ENCODE results near the gene PDK1. TPM values are rescaled to one million over a fixed set of nuclear protein-coding genes. Genes with fewer than 3 reads are reported as not detected.

PDK1 gene
- total and polyA plus RNA-seq, 4 donors: 2.9 to 20.9 (median 8.6) TPM

GRCh38 chr2:172550419-172550818 is 5.5 kb upstream of the PDK1 start:
- H3K9ac ChIP-seq (ENCODE audit: insufficient read depth in 1 of 2, low read length in 2 of 2): no peak overlapping the region
- DNase-seq (no peak), ATAC-seq (ENCODE audit: insufficient read depth, low FRiP score) (no peak)
- TF ChIP-seq CTCF (IDR thresholded peaks at IDR 0.05; ENCODE audit: control extremely low read depth, extremely low read depth): no peak
- H3K36me3 ChIP-seq (ENCODE audit: control insufficient read depth in 4 of 4, insufficient read depth in 4 of 4, low read length in 4 of 4): no peaks in the 10 kb centered on the region
- H3K27ac ChIP-seq (ENCODE audit: low read depth in 1 of 2, low read length in 1 of 2): no peak overlapping the region
- no peaks in the 10 kb centered on the region for H3K27me3 ChIP-seq (ENCODE audit: control insufficient read depth in 3 of 3, insufficient read depth in 3 of 3, low read length in 2 of 3)
- no peak overlapping the region for H3K4me3 ChIP-seq
- H3K9me3 ChIP-seq (ENCODE audit: control insufficient read depth in 4 of 4, insufficient read depth in 3 of 4, low read length in 3 of 4): no peaks in the 10 kb centered on the region
- peaks cover 0 to 8% (median 1%) of the 10 kb centered on the region in 5 donors for H3K4me1 ChIP-seq (ENCODE audit: control insufficient read depth in 5 of 5, insufficient read depth in 5 of 5, low read length in 5 of 5)

GRCh38 chr2:172551271-172551670 is 4.6 kb upstream of the PDK1 start:
- Histone ChIP-seq H3K9ac (ENCODE audit: insufficient read depth in 1 of 2, low read length in 2 of 2) (no peak overlapping the region), H3K36me3 (ENCODE audit: control insufficient read depth in 4 of 4, insufficient read depth in 4 of 4, low read length in 4 of 4) (no peaks in the 10 kb centered on the region), H3K9me3 (ENCODE audit: control insufficient read depth in 4 of 4, insufficient read depth in 3 of 4, low read length in 3 of 4) (no peaks in the 10 kb centered on the region), H3K4me3 (no peak overlapping the region), H3K27ac (ENCODE audit: low read depth in 1 of 2, low read length in 1 of 2) (no peak overlapping the region), H3K27me3 (ENCODE audit: control insufficient read depth in 3 of 3, insufficient read depth in 3 of 3, low read length in 2 of 3) (no peaks in the 10 kb centered on the region), H3K4me1 (ENCODE audit: control insufficient read depth in 5 of 5, insufficient read depth in 5 of 5, low read length in 5 of 5) (peaks cover 0 to 8% (median 1%) of the 10 kb centered on the region in 5 donors)
- no peak for TF ChIP-seq CTCF (IDR thresholded peaks at IDR 0.05; ENCODE audit: control extremely low read depth, extremely low read depth)
- ATAC-seq (ENCODE audit: insufficient read depth, low FRiP score) (no peak), DNase-seq (peak in 1 of 3 donors; percentile 7)

GRCh38 chr2:172552547-172553291 is 3.2 kb upstream of the PDK1 start:
- TF ChIP-seq CTCF (IDR thresholded peaks at IDR 0.05; ENCODE audit: control extremely low read depth, extremely low read depth): no peak

More at GRCh38 chr2:172552547-172553291, 3.2 kb upstream of the PDK1 start:
- no peak overlapping the region for H3K9ac ChIP-seq (ENCODE audit: insufficient read depth in 1 of 2, low read length in 2 of 2)
- H3K27ac ChIP-seq (ENCODE audit: low read depth in 1 of 2, low read length in 1 of 2): no peak overlapping the region
- no peaks in the 10 kb centered on the region for H3K36me3 ChIP-seq (ENCODE audit: control insufficient read depth in 4 of 4, insufficient read depth in 4 of 4, low read length in 4 of 4)
- H3K27me3 ChIP-seq (ENCODE audit: control insufficient read depth in 3 of 3, insufficient read depth in 3 of 3, low read length in 2 of 3): no peaks in the 10 kb centered on the region
- H3K4me3 ChIP-seq: no peak overlapping the region
- no peak for ATAC-seq (ENCODE audit: insufficient read depth, low FRiP score)
- H3K4me1 ChIP-seq (ENCODE audit: control insufficient read depth in 5 of 5, insufficient read depth in 5 of 5, low read length in 5 of 5): peaks cover 1 to 17% (median 9%) of the 10 kb centered on the region in 5 donors
- WGBS, 2 donors: 87 to 88% methylated on average over 4 of the region's 4 CpGs
- no peak for DNase-seq
- no peaks in the 10 kb centered on the region for H3K9me3 ChIP-seq (ENCODE audit: control insufficient read depth in 4 of 4, insufficient read depth in 3 of 4, low read length in 3 of 4)
